HG03521 (cell line): ENCODE data around the gene STX3.
A peak's percentile ranks its signal among the peaks of the same experiment; 100 is the strongest.

Source experiments
- ATAC-seq: cut with Tn5 transposase; IDR thresholded peaks from one replicate; pipeline ENCODE4 v1.9.1; 2021; ENCODE audit warnings: mild to moderate bottlenecking, moderate library complexity; ENCODE audit not compliant: unreplicated experiment

The STX3 gene

GRCh38 chr11:59754859-59755700, at the start of gene STX3:
TSS of gene STX3 (plus strand) at chr11:59755376. CDS start at chr11:59755606, 230 bp downstream.
- peak; percentile 68 for ATAC-seq

- ATAC-seq = no peak
Measured at GRCh38 chr11:59706518-59707285, 48.5 kb upstream of the STX3 start.

- no peak for ATAC-seq
Measured at GRCh38 chr11:59707371-59707770, 47.8 kb upstream of the STX3 start.

GRCh38 chr11:59708537-59708936, 46.6 kb upstream of the STX3 start:
- ATAC-seq = no peak

GRCh38 chr11:59710136-59710847, 44.9 kb upstream of the STX3 start:
- ATAC-seq = no peak

- ATAC-seq = no peak
Measured at GRCh38 chr11:59713745-59714144, 41.4 kb upstream of the STX3 start, which contains the start of gene OR10V1. TSS of gene OR10V1 (minus strand) at chr11:59713845. CDS start at chr11:59713845, 0 bp downstream.

- no peak for ATAC-seq
Measured at GRCh38 chr11:59716051-59716450, 39.1 kb upstream of the STX3 start.

GRCh38 chr11:59719556-59719955, 35.6 kb upstream of the STX3 start:
- ATAC-seq = no peak

GRCh38 chr11:59724066-59724465, 31.1 kb upstream of the STX3 start:
- no peak for ATAC-seq

- no peak for ATAC-seq
Measured at GRCh38 chr11:59727426-59727825, 27.8 kb upstream of the STX3 start.

GRCh38 chr11:59728154-59728553, 27.0 kb upstream of the STX3 start:
- ATAC-seq = no peak

GRCh38 chr11:59728913-59729312, 26.3 kb upstream of the STX3 start:
- ATAC-seq = no peak

- ATAC-seq = no peak
Measured at GRCh38 chr11:59729834-59730233, 25.3 kb upstream of the STX3 start.

GRCh38 chr11:59730896-59731565, 24.1 kb upstream of the STX3 start:
- ATAC-seq = no peak

GRCh38 chr11:59746111-59746510, 9.1 kb upstream of the STX3 start:
- no peak for ATAC-seq

- peak; percentile 67 for ATAC-seq
Measured at GRCh38 chr11:59753650-59754493, 1.3 kb upstream of the STX3 start.

- no peak for ATAC-seq
Measured at GRCh38 chr11:59754494-59754858, 700 bp upstream of the STX3 start.

GRCh38 chr11:59755701-59756557, 753 bp downstream of the STX3 start:
- ATAC-seq = no peak

GRCh38 chr11:59756558-59756840, 1.3 kb downstream of the STX3 start:
- no peak for ATAC-seq
